GM12878 (cell line): ENCODE measurements around the gene NTRK1. TPM values are rescaled to one million over a fixed set of nuclear protein-coding genes. Genes with fewer than 3 reads are reported as not detected.

Experiments used
- ATAC-seq: fragments of 200-7000 bp; cut with Tn5 transposase; 3 replicates; pipeline ENCODE4 v1.9.1; 2020; ENCODE audit warnings: mild to moderate bottlenecking, moderate library complexity
- BruUV-seq: library from RNA; stranded (reverse); fragments of 400-500 nt; replicated peaks from 2 replicates; lab custom pipeline; 2021; lab: Mats Ljungman, UMichigan
- CTCF ChIA-PET: fragments of 300-600 bp; sonication (Branson Sonifier 250); formaldehyde crosslinking; extraction: SDS; loops from one replicate; lab custom pipeline; 2021; ENCODE audit warnings: inconsistent platforms; lab: Yijun Ruan, JAX
- POLR2A ChIA-PET: fragments of 350-600 bp; formaldehyde crosslinking; extraction: SDS; loops from one replicate; lab custom pipeline; 2021; ENCODE audit warnings: inconsistent platforms; lab: Charles Lee
- RAD21 ChIA-PET: fragments of 300-600 bp; sonication (Branson Sonifier 250); formaldehyde crosslinking; loops from one replicate; lab custom pipeline; 2023; ENCODE audit warnings: antibody characterized with exemption; ENCODE audit not compliant: unreplicated experiment; lab: Charles Lee
- SMC1A ChIA-PET: fragments of 300-600 bp; sonication (Branson Sonifier 250); formaldehyde crosslinking; loops from one replicate; lab custom pipeline; 2023; ENCODE audit not compliant: unreplicated experiment, uncharacterized antibody; lab: Charles Lee
- DNase-seq: peaks from one replicate; pipeline ENCODE4 v3.0.0-alpha.2; 2011; ENCODE audit warnings: low read depth, low spot score
- FAIRE-seq: peaks from 3 replicates; lab custom pipeline; 2011; peaks lifted over from hg19 to GRCh38; lab: Jason Lieb, UNC
- H2AFZ ChIP-seq: 2 replicates; pipeline ENCODE4 v1.6.0; 2011; ENCODE audit warnings: low read depth, low read length, control low read depth; ENCODE audit not compliant: control insufficient read depth
- H3K27ac ChIP-seq: 2 replicates; pipeline ENCODE4 v1.5.1; 2011; ENCODE audit warnings: control low read depth; ENCODE audit not compliant: control insufficient read depth, insufficient read depth
- H3K27me3 ChIP-seq, 2 experiments: replicated peaks in 1 of 2; 2 replicates each; pipeline versions ENCODE4 v1.6.0 to v1.6.1; 2011; ENCODE audit warnings: low read length in 1 of 2; ENCODE audit not compliant: control insufficient read depth in 2 of 2, insufficient read depth in 2 of 2
- H3K36me3 ChIP-seq, 2 experiments: 2 replicates each; pipeline ENCODE4 v1.5.1; 2011; ENCODE audit warnings: low read length in 1 of 2; ENCODE audit not compliant: control insufficient read depth in 2 of 2, insufficient read depth in 2 of 2
- H3K4me1 ChIP-seq: 2 replicates; pipeline ENCODE4 v1.6.1; 2011; ENCODE audit warnings: mild to moderate bottlenecking, low read length, moderate library complexity, mixed read lengths; ENCODE audit not compliant: control insufficient read depth, insufficient read depth
- H3K4me2 ChIP-seq: 2 replicates; pipeline ENCODE4 v1.6.0; 2011; ENCODE audit warnings: control low read depth; ENCODE audit not compliant: control insufficient read depth, insufficient read depth
- H3K4me3 ChIP-seq: fragments of 200-600 bp; sonication (generic); 2 replicates; pipeline ENCODE4 v1.5.1; 2016
- H3K79me2 ChIP-seq: 2 replicates; pipeline ENCODE4 v1.6.0; 2011; ENCODE audit warnings: low read length; ENCODE audit not compliant: control insufficient read depth, insufficient read depth
- H3K9ac ChIP-seq: 2 replicates; pipeline ENCODE4 v1.8.0; 2011; ENCODE audit warnings: low read length, control low read depth, mixed read lengths; ENCODE audit not compliant: control insufficient read depth, insufficient read depth
- H3K9me3 ChIP-seq: replicated peaks from 3 replicates; pipeline ENCODE4 v1.5.1; 2011; ENCODE audit warnings: mild to moderate bottlenecking, low read length; ENCODE audit not compliant: control insufficient read depth, insufficient read depth
- H4K20me1 ChIP-seq: 2 replicates; pipeline ENCODE4 v1.6.0; 2011; ENCODE audit not compliant: control insufficient read depth, insufficient read depth
- BCL11A ChIP-seq: IDR thresholded peaks from 2 replicates; pipeline ENCODE4 v1.6.1; 2011; ENCODE audit warnings: low read depth, low read length
- CREM ChIP-seq: IDR thresholded peaks from 2 replicates; pipeline ENCODE4 v1.6.1; 2014; ENCODE audit warnings: antibody characterized with exemption, low read depth
- E4F1 ChIP-seq: fragments of 450-650 bp; IDR thresholded peaks from 2 replicates; pipeline ENCODE4 v1.6.1; 2018; ENCODE audit warnings: borderline replicate concordance, mild to moderate bottlenecking; ENCODE audit not compliant: partially characterized antibody
- FOXM1 ChIP-seq: IDR thresholded peaks from 2 replicates; pipeline ENCODE4 v1.6.1; 2012; ENCODE audit warnings: low read depth, mild to moderate bottlenecking, inconsistent platforms, low read length, moderate library complexity
- IKZF2 ChIP-seq, 2 experiments: fragments of 450-650 bp; IDR thresholded peaks; 2 replicates each; pipeline ENCODE4 v1.6.1; 2017; ENCODE audit warnings: mild to moderate bottlenecking in 2 of 2, moderate library complexity in 2 of 2
- MYB ChIP-seq: fragments of 150-350 bp; IDR thresholded peaks from 2 replicates; pipeline ENCODE4 v1.6.1; 2014; ENCODE audit warnings: mild to moderate bottlenecking, low read depth, low read length, borderline replicate concordance
- NFYB ChIP-seq: IDR thresholded peaks from 2 replicates; pipeline ENCODE4 v1.6.1; 2011; ENCODE audit warnings: low read depth, mild to moderate bottlenecking, low read length, improper control_type of control experiment, moderate library complexity; ENCODE audit not compliant: insufficient read depth
- NR2C1 ChIP-seq: fragments of 450-650 bp; IDR thresholded peaks from 2 replicates; pipeline ENCODE4 v1.6.1; 2017; ENCODE audit warnings: antibody characterized with exemption, mild to moderate bottlenecking, moderate library complexity
- NR2F1 ChIP-seq: fragments of 450-650 bp; conservative IDR thresholded peaks from 2 replicates; pipeline ENCODE4 v1.6.1; 2017; ENCODE audit warnings: mild to moderate bottlenecking
- NRF1 ChIP-seq: conservative IDR thresholded peaks from 2 replicates; pipeline ENCODE4 v1.6.1; 2011; ENCODE audit warnings: mild to moderate bottlenecking, low read depth, low read length, improper control_type of control experiment
- POLR2A ChIP-seq: IDR thresholded peaks from 2 replicates; pipeline ENCODE4 v1.6.1; 2011; ENCODE audit warnings: low read depth, mild to moderate bottlenecking, low read length
- POU2F2 ChIP-seq: IDR thresholded peaks from 3 replicates; pipeline ENCODE4 v1.6.1; 2011; ENCODE audit warnings: low read depth, mild to moderate bottlenecking, low read length, borderline replicate concordance
- RB1 ChIP-seq: fragments of 450-650 bp; formaldehyde crosslinking; IDR thresholded peaks from 2 replicates; pipeline ENCODE4 v1.6.1; 2017; ENCODE audit warnings: mild to moderate bottlenecking, borderline replicate concordance
- RBBP5 ChIP-seq: fragments of 200-600 bp; sonication (generic); conservative IDR thresholded peaks from 2 replicates; pipeline ENCODE4 v1.6.1; 2016
- SKIL ChIP-seq: fragments of 450-650 bp; IDR thresholded peaks from 2 replicates; pipeline ENCODE4 v1.6.1; 2017; ENCODE audit warnings: mild to moderate bottlenecking, low read depth, inconsistent platforms; ENCODE audit not compliant: poor library complexity, severe bottlenecking
- STAT1 ChIP-seq: fragments of 450-650 bp; conservative IDR thresholded peaks from 2 replicates; pipeline ENCODE4 v1.6.1; 2014; ENCODE audit warnings: antibody characterized with exemption, mild to moderate bottlenecking
- SUPT20H ChIP-seq: IDR thresholded peaks from 2 replicates; pipeline ENCODE4 v1.6.1; 2011; ENCODE audit warnings: low read depth, mild to moderate bottlenecking, low read length, moderate library complexity, borderline replicate concordance; ENCODE audit not compliant: control insufficient read depth
- TCF12 ChIP-seq: IDR thresholded peaks from 2 replicates; pipeline ENCODE4 v1.6.1; 2011; ENCODE audit warnings: low read depth, mild to moderate bottlenecking, low read length
- TCF3 ChIP-seq: IDR thresholded peaks from 2 replicates; pipeline ENCODE4 v1.6.1; 2012; ENCODE audit warnings: low read depth, mild to moderate bottlenecking, low read length, borderline replicate concordance; ENCODE audit not compliant: insufficient read depth
- ZBED1 ChIP-seq: IDR thresholded peaks from 2 replicates; pipeline ENCODE4 v1.6.1; 2016; ENCODE audit warnings: borderline replicate concordance
- ZNF207 ChIP-seq: fragments of 450-650 bp; IDR thresholded peaks from 2 replicates; pipeline ENCODE4 v1.6.1; 2014; ENCODE audit warnings: antibody characterized with exemption, mild to moderate bottlenecking, borderline replicate concordance
- WGBS: methylation state at CpG from one replicate; pipeline ENCODE4 v1.1.6; 2016; ENCODE audit warnings: low lambda C conversion rate; ENCODE audit not compliant: insufficient replicate concordance, insufficient coverage; ENCODE audit errors: missing lambda C conversion rate; 5-methylcytosine and 5-hydroxymethylcytosine counted together
- in situ Hi-C: fragments of 300-500 bp; cut with MboI; formaldehyde crosslinking; loops from 9 replicates; pipeline ENCODE4 v1.14.3; 2018; ENCODE audit warnings: mixed read lengths
- intact Hi-C: fragments of 100-400 bp; cut with micrococcal nuclease; formaldehyde crosslinking; loops from one replicate; pipeline ENCODE4 v1.14.2; 2022; ENCODE audit not compliant: unreplicated experiment
- polyA plus RNA-seq, 11 experiments: library from polyadenylated mRNA; depleted of rRNA in 4 of 11; unstranded in 6 of 11; stranded (reverse) in 5 of 11; fragments of >200 nt; fragmentation: Nextera tagmentation in 4 of 11; fragmentation: Illumina TruSeq in 1 of 11; extraction: Ambion mirVana in 4 of 11; extraction: Trizol in 1 of 11; gene quantifications; 1 replicate in 1 of 11; 2 replicates in 10 of 11; pipeline versions ENCODE4 v1.2.1 to v1.2.3, GENCODE V29; 2011 to 2016; ENCODE audit warnings: inconsistent platforms in 2 of 11, missing spikeins in 2 of 11, low read depth in 1 of 11
- total RNA-seq, 4 experiments: library from RNA; depleted of rRNA in 3 of 4; stranded (reverse); fragments of >200 nt in 3 of 4; fragmentation: Illumina TruSeq in 1 of 4; extraction: Trizol in 1 of 4; gene quantifications; 2 replicates each; pipeline versions ENCODE4 v1.2.1 to v1.2.3, GENCODE V29; 2013 to 2021

The NTRK1 gene
- total and polyA plus RNA-seq, 10 of the 15 experiments (the other 5 are each of a cell fraction or from before 2014, with no cell fraction given): 0.10 to 0.56 (median 0.40) TPM; not detected in 7

- TF ChIP-seq RB1 (no peak), POU2F2 (no peak), IKZF2 (IDR thresholded peaks at IDR 0.05) (no peak), NFYB (no peak)
These were observed 23.3 kb downstream of the NTRK1 start (continued) for GRCh38 chr1:156883919-156884318.

GRCh38 chr1:156884560-156885184 is 24.0 kb downstream of the NTRK1 start:
- ChIA-PET CTCF (interaction anchor here (1.1 to 2.2 kb wide), 6 partner anchors 8 to 194 kb away, joined by 5 to 8 read pairs (median 6); no protein-coding TSS in a partner anchor), SMC1A (interaction anchor here (1.0 to 1.5 kb wide), 2 partner anchors 46 to 87 kb away, joined by 3 to 4 read pairs; no protein-coding TSS in a partner anchor), RAD21 (interaction anchor here (1.0 to 2.6 kb wide), 4 partner anchors 23 to 195 kb away, joined by 3 to 7 read pairs (median 4); no protein-coding TSS in a partner anchor), POLR2A (no interaction called here)
- Histone ChIP-seq H3K4me1 (no peaks in the 10 kb centered on the region), H2AFZ (no peak overlapping the region), H3K4me3 (no peak overlapping the region), H4K20me1 (no peaks in the 10 kb centered on the region), H3K27me3 (peaks cover 0 to 6% of the 10 kb centered on the region in 2 experiments; a peak in 3 of 4 replicates), H3K4me2 (no peak overlapping the region), H3K27ac (no peak overlapping the region), H3K79me2 (no peaks in the 10 kb centered on the region), H3K36me3 (no peaks in the 10 kb centered on the region), H3K9ac (no peak overlapping the region), H3K9me3 (no peaks in the 10 kb centered on the region)
- no peak; the same call in 2 of the 3 replicates for ATAC-seq
- no TSS peak for BruUV-seq
- TF ChIP-seq STAT1 (no peak), TCF12 (no peak), RBBP5 (no peak), CREM (no peak), MYB (no peak), BCL11A (no peak), NRF1 (no peak), ZBED1 (no peak), NR2F1 (no peak), POLR2A (no peak), NR2C1 (no peak), E4F1 (no peak), SUPT20H (no peak), TCF3 (no peak), SKIL (no peak), ZNF207 (no peak), FOXM1 (no peak)
- intact Hi-C loops (no loop called here), in situ Hi-C loops (no loop called here)
- no peak for DNase-seq
- 29% methylated on average over 10 of the region's 10 CpGs for WGBS
- FAIRE-seq: no peak
